DMS153 (cell line): Measurements from ENCODE around the gene AXIN1.
"Not testable (repeated sequence)": the region's sequence is repeated elsewhere in the genome, so short reads cannot be mapped to it uniquely, and the experiment has no call there.

Source experiments
- DNase-seq: peaks from one replicate; lab custom pipeline; 2025; lab: John Stamatoyannopoulos, UW

The AXIN1 gene

DNA sequence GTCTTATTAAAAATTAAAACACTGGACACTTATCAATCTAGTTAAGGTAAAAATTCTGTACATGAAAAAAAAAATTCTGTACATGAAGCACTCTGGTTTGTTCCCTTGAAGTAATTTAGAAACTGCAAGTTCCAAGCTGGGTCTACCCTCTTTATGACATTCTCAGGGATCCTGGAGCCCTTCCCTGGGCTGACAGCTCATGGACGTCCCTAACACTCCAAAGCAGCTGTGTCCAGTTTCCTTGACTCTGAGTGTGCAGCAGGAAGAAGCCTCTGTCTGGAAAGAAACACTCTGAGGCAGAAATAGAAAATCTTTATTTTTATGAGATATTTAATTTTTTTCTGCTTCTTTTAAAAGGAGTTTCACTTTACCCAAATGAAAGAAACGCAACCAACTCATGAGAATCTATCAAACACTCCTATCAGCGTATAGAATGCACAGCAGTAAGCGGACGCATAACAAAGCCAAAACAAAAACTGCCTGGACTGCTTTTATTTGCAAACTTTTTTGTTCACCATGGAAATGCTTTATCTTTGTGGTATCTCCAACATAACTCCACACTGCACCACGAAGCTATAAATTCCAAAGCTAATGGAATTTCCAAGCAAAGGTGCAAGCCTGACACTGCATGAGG, 21.2 kb downstream of the AXIN1 start:
- DNase-seq: not testable (repeated sequence)

DNA sequence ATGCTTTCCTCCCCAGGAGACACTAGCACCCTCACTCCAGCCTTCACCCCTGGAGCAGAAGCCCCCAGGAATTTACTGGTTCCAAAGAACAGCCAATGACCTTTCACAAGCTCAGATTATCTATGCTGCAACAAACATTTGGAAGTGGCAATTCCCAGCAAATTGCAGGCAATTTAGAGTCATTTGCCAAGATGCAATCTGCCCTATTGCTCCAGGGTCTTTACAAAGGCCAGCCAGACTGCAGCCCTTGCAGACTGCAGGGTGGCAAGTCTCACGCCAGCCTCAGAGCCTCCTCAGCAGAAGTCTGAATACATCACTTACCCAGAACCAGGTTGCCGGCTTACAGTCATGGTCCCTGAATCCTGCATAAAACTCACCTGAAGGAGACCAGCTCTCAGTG, 21.8 kb downstream of the AXIN1 start:
- DNase-seq: no peak

DNA sequence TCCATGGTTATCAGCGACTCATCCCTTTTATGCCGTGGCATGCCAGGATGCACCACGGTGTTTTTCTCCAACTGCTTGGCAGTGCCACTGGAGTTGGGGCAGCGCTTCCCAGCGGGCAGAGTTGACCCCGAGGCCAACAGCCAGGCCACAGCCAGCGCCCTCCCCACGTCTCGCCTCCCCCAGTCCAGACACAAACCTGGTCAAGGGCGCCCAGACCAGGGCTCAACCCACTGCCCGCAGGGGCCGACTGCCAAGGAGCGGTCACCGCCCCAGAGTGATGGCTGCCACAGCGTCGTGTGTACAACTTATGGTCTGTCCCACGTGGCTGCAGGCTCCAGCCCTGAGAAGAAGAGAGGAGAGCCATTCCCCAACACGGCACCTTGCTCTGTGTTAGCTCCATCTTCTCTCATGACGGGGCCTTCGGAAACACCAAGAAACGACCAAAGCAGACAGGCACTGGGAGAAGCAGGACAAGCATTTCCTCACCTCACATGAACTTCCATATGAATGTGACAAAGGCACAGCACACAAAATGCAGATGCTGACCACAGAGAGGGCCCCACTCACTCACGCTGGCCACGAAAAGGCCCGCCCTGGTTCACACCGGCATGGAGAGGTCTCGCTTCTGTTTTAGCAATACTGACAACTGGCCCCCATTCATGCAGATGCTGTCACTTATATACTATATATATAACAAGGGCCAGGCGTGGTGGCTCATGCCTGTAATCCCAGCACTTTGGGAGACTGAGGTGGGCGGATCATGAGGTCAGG, 27.0 kb downstream of the AXIN1 start:
- DNase-seq: no peak

DNA sequence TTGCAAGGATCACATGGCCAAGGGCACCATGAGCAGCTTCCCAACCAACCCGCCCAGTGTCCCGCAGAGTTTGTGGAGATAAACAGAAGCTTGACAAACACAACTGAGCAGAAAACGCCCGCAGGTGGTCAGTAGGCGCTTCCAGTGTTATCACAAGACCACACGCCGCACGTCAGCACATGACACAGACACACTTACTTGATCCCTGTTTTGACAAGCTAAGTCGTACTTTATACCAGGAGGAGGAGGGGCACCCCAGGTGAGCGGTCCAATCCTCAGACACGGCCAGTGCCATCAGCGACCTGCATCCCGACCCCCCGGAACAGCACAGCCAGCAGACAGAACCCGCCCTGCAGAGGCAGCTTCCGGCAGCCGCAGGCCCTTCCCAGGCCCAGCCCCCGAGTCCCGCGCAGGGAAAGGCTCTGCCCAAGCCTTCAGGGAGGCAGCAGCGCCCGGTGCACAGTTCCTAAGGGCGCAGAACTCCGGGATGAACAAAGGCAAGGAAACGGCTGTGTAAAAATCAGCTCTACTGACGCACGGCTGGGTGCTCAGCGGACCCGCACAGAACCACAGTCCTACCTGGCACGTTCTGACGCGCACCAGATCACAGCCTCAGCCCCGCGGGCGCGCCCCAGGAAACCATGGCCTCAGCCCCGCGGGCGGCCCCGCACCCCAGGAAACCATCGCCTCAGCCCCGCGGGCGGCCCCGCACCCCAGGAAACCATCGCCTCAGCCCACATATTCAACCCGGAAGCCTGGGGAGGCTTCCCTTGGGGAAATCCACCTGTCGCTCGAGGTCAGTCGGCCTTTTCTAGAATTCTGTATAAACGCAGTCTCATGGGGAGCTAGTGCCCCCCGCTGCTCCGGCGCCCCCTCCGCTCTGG, 27.8 kb downstream of the AXIN1 start:
- DNase-seq: peak; percentile 27

DNA sequence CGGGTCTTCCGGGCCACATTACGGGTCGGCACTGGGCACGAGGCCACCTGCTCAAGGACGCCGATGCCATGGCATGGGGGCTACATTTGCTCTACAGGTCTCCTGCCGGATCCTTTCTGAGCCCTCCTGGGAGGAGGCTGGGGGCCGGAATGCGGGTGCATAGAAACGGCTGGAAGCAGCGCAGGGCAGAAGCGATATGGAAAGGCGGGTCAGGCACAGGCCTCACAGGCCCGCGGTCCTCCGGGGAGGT, 28.4 kb downstream of the AXIN1 start:
- DNase-seq: no peak

DNA sequence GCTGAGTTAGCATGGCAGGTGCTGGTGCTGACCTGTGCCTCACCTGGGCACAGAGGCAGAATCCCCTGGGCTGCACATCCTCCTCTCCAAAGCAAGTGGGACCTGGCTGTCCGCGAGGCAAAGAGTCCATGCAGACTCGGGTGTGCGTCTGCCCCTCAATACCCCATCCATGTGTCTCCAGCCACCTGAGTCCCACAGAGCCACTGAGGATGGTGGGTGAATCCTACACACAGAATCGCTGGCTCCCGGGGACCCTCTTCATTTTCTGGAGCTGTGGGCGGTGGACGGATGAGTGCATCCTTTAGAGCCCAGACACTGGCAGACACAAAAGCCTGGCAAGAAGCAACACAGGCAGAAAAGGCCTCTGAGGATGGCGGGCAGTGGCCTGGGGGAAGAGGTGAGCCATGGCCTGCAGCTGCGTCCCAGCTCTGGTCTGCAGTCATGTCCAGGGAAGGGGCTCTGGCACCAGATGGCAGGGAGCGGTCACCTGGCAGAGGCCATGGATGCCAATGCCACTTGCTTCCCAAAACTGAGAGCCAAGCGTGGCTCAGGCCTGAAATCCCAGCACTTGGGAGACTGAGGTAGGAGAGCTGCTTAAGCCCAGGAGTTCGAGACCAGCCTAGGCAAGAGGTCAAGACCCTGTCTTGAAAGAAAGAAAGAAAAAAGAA, 29.9 kb downstream of the AXIN1 start:
- DNase-seq: no peak

DNA sequence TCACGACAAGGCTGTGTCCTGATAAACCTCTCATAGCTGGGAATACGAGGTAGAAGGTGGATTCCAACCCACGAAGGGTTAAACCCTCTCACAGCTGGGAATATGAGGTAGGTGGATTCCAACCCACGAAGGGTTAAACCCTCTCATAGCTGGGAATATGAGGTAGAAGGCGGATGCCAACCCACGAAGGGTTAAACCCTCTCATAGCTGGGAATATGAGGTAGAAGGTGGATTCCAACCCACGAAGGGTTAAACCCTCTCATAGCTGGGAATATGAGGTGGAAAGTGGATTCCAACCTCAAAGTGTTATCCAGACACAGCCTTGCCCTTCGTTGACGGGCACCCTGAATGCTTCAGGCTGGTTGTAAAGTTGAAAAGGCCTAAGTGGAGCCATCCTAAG, 31.0 kb downstream of the AXIN1 start:
- no peak for DNase-seq

DNA sequence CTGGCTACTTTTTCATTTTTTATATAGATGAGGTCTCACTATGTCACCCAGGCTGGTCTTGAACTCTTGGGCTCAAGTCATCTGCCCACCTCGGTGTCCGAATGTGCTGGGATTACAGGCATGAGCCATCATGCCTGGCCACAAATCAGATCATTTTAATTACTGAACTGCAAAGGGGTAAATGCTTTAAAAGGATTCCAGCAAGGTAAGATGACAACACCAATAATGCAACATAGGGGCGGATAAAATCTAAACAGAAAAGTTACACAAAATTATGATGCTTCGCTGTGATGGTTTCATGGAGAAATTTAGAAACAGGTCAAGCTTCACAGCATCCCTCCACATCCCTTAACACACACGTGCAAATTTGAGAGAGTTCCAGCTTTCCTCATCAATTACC, 32.3 kb downstream of the AXIN1 start:
- no peak for DNase-seq

DNA sequence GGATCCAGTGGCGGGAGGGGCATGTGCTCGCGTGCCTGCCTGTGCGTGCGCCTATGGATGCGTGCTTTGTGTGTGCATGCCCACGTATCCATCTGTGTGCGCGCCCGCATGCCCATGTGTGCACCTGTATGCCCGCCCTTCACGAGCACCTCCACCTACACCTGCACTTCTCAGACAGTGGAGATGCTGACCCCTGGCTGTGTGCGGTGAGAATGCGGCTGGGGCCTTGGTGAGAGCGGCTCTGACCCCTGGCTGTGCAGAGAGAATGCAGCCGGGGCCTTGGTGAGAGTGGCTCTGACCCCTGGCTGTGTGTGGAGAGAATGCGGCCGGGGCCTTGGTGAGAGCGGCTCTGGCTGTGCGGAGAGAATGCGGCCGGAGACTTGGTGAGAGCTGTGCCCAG, 33.9 kb downstream of the AXIN1 start:
- no peak for DNase-seq

DNA sequence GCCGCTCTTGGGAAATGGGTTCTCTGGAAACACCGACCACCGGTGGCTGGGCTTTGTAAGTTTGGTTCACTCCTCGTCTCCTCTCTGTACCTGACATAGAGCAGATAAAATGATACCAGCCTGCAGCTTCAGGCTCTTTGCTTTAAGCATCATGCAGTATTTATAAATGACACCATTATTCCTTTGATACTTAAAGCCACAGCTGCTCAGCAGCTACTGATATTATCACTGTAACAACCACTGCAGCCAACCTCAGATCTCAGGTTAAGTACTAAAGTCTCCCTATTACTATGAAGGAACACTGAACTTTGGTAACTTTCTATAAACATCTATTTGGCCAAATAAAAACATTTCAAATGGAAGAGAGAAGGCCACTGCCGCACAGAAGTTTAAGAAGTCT, 34.9 kb downstream of the AXIN1 start:
- DNase-seq: no peak

DNA sequence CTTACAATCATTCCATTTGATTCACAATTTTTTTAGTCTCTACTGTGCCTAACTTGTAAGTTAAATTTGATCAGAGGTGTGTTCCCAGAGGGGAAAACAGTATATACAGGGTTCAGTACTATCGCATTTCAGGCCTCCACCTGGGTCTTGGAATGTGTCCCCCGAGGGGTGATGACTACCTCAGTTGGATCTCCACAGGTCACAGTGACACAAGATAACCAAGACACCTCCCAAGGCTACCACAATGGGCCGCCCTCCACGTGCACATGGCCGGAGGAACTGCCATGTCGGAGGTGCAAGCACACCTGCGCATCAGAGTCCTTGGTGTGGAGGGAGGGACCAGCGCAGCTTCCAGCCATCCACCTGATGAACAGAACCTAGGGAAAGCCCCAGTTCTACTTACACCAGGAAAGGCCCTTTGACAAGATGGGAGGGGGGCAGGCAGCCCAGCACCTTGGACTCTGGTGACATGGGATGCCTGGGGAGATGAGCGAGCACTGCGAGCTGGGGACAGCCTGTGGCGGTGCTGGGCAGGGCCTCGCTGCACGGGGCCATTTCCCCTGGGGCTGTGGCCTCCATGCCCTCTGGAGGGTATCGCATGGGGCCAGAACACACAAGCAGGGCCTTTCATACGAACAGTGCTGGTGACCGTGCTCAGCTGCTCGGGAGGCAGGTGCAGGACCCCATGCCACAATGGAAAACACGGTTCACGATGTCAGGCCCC, 35.6 kb downstream of the AXIN1 start:
- DNase-seq: no peak

DNA sequence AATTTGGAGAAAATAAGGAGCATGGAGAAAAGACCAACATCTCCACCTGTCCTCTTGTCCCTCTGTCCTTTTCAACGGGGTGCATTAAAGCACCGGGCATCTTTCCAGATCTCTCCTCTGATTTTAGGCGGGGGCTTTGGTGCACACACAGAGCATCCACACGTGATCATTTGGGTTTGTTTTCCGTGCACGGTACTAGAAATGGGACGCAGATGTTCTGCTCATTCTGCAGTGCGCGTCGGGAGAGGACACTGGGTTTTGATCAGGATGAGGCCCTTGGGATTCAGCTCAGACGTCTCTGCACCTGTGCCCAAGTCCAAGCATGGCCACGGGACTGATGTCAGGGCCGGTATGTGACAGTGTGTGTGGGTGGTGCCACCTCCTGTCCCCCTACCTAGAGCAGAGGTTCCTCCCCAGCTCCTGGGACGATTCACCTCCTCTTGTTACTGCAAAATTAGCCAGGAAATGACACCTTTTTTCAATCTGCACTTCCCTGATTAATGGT, 37.7 kb downstream of the AXIN1 start:
- peak; percentile 14 for DNase-seq

DNA sequence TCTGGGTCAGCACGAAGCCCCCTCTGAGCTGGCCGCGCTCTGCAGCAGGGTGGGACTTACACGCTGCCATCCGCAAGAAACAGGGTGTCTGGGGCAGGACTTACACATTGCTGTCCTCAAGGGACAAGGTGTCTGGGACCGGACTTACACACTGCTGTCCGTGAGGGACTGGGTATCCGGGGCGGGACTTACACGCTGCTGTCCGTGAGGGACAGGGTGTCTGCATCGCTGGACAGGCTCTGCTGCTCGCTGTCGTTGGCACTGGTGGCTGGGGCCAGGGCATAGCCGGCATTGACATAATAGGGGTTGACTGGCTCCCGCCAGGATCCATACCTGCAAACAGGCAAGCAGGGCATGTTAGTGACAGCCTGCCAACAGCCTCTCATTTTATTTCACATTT, 38.2 kb downstream of the AXIN1 start:
- DNase-seq: no peak

DNA sequence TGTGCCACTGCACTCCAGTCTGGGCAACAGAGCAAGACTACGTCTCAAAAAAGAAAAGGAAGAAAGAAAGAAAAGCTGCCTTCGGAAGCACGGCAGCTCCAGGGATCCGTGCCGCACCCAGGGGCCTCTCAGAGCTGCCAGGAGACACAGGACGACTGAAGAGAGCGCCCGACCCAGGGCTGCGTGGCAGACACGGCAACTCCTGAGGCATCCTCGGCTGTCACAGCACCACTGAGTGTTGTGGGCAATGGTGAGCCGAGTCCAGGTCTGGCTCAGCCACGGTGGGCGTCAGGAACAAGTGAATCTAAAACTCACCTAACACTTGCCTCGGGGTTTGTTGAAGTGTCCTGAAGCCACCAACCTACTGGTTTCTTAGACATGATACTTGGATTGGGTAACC, 40.8 kb downstream of the AXIN1 start:
- no peak for DNase-seq

DNA sequence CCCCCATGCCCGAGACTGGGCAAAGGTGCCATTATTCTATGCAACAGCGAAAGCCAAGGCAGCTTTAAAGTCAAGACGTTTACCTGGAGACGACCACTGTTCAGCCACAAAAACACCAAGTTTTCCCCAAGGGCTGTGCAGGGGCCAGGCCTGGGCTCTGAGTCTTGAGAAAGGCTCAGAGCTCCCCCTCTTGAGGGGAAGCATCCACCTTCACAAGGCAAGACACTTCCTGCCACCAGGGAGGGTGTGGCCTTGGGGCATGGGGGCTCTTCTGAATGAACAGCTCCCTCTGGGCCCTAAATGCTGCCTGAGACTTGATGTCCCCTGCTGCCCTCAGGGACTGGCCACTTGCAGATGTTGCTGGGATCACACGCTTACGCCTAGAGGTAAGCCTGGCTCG, 43.0 kb downstream of the AXIN1 start:
- DNase-seq: no peak

DNA sequence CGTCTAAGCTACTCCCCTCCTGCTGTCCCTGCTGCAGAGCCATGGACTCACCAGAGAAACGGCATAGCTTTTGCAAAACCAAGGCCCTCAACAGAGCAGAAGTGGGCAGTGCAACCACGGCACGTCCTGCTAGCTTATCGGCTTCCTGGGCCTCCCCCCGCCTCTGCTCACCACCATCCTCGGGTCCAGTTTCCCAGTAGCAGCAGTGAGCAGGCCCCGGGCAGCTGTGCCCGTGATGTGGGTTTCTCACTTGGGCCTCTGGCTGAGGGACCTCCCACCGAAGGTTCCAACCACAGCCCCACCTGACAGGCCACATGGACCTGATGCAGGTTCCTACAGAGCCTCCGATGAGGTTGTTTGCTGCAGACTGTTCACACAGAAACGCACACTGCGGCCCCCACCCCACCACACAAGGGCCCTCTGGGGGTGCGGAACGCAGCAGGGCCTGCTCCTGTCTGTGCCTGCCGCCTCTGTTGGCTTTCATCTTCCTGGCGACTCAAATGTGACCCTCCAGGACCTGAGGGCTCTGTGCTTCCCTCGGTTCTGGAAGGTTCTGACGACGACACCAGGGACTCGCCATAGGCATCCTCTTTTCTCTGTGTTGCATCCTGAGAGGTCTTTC, 44.7 kb downstream of the AXIN1 start:
- DNase-seq: no peak

DNA sequence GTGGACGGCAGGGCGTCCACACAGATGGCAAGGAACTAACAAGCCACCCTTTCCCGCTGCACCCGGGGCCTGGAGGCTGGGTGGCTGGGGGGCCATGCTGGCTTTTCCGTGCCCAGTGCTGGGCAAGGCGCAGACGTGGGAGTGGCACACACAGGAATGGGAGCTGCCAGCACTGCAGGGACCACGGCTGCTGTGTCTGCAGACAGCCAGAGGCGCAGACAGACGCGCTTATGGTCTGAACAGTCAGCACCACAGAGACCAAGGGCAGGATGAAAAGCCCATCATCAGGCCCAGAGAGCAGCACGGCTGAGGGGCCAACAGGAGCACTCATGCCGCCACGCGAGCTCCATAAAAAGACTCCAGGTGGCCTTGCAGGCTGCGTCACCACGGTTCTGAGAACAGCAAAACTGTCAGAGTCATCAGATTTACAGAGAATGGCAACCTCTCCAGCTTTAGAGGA, 45.6 kb downstream of the AXIN1 start:
- peak; percentile 46 for DNase-seq

DNA sequence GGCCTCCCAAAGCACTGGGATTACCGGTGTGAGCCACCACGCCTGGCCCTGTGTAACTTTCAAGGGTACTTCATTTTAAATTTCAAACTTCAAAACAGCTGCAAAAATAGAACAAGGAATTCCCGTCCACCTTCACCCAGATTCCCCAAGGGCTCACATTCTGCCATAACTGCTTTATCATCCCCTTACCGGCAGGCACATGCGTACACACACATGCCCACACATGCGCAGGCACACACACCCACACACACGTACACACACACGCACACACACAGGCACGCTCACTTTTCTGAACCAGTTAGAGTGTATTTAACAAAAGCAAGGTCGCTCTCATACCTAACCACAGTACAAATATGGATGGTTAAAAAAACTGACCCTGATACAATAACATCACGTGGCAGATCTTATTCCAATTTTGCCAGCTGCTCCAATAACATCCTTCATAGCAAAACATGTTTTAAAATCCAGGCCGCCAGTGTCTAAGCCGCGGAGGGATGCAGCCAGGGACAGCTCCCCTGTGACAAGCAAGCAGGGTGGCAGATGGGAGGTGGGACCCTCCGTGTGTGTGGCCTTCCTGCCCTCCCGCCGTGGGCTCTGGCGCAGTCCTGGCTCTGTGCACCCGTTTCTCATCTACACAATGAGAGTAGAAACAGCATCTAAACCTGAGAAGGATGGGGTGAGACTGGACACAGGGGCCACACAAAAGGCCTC, 46.5 kb downstream of the AXIN1 start:
- DNase-seq: no peak

DNA sequence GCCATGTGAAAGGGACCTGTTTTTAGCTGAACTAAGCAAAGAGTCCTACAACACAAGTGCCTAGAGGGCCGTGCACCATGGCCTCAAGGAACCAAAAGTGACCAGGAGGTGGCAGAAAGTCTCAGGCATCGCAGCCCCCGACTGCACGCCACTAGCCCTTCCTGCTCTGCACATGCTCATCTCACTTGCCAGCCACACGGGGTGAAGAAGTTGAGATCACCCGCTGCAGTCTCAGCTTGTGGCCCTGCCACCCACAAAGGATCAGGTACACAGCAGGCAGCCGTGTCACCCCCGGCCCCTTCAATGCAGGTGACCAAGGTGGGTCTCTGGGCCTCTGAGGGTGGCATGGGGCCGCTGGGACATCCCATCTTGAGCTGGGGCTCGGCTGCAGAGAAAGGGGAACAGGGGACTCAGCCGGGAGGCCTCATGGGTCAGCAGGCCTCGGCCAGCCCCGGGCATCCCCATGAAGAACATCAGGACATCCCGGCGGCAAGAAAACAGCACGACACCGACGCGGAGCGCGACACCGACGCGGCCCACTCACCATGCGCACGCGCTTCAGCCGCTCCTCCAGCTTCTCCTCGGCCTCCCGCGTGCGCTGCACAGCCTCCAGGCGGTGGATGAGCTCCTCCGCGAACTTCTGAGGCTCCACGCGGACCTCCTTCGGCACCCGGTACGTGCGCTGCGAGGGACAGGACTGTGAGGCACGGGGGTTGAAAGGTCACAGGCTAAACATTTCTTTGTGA, 48.6 kb downstream of the AXIN1 start:
- no peak for DNase-seq

DNA sequence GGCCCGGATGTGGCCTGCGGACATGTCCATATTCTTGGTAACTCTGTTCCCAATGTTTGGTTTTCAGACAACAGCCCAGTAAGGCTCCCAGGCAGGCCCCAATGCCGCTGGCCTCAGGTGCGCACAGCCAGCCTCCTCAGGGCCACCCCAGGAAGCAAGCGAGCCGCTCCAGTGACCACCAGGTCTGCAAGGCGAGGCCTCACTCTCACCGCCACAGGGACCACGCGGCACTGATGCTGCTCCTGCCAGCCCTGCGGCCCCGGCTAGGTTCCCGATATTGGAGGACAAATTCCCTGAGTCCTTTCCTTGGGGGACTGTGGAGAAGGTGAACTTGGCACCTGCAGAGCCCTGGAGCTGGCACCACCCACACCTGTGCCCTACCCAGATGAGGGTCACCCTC, 50.6 kb downstream of the AXIN1 start:
- no peak for DNase-seq
